ENCODE results near the gene SLC39A2.
"Not testable (repeated sequence)": the region's sequence is repeated elsewhere in the genome, so short reads cannot be mapped to it uniquely, and the experiment has no call there.

Gene SLC39A2

GRCh38 chr14:20970983-20971704 lies 27.9 kb upstream of the SLC39A2 start:
- H3K4me1 ChIP-seq = peaks cover 0 to 14% (median 9%) of the 10 kb centered on the region in 10 experiments; a peak in 12 of 20 replicates
- peak overlapping the region in 7 of 11 experiments; percentile 12 to 67 (median 25); a peak in 8 of 22 replicates for H3K27ac ChIP-seq
- H3K36me3 ChIP-seq = no peaks in the 10 kb centered on the region
- H3K9ac ChIP-seq = peak overlapping the region; percentile 51 to 80 (median 75); a peak in 21 of 22 replicates
- H3K4me3 ChIP-seq = peak overlapping the region; percentile 52 to 82 (median 68)
- no peaks in the 10 kb centered on the region for H4K20me1 ChIP-seq
- no peaks in the 10 kb centered on the region for H3K9me3 ChIP-seq (replicated peaks in 1 of 11)
- TF ChIP-seq Cebpa-rat (IDR thresholded peaks at IDR 0.05) = no peak
- H3K27me3 ChIP-seq = no peaks in the 10 kb centered on the region
- H3K4me2 ChIP-seq = peak overlapping the region; percentile 74 to 96 (median 92)

GRCh38 chr14:20971705-20972021 lies 27.4 kb upstream of the SLC39A2 start:
- Histone ChIP-seq H4K20me1 (no peaks in the 10 kb centered on the region), H3K9ac (peak overlapping the region in 9 of 11 experiments; percentile 51 to 80 (median 75); a peak in 12 of 22 replicates)

GRCh38 chr14:20973501-20973900 lies 25.6 kb upstream of the SLC39A2 start:
- H3K36me3 ChIP-seq = no peaks in the 10 kb centered on the region
- no peaks in the 10 kb centered on the region for H3K9me3 ChIP-seq (replicated peaks in 1 of 11)
- TF ChIP-seq Cebpa-rat (IDR thresholded peaks at IDR 0.05) = no peak
- H3K9ac ChIP-seq = no peak overlapping the region
- no peak overlapping the region for H3K4me3 ChIP-seq
- no peak overlapping the region for H3K4me2 ChIP-seq
- no peaks in the 10 kb centered on the region for H4K20me1 ChIP-seq
- H3K4me1 ChIP-seq = peaks cover 0 to 14% (median 9%) of the 10 kb centered on the region in 10 experiments; a peak in 12 of 20 replicates
- no peak overlapping the region for H3K27ac ChIP-seq
- H3K27me3 ChIP-seq = no peaks in the 10 kb centered on the region

More at GRCh38 chr14:20971705-20972021, 27.4 kb upstream of the SLC39A2 start:
- Histone ChIP-seq H3K4me2 (peak overlapping the region; percentile 74 to 96 (median 92)), H3K4me1 (peaks cover 0 to 14% (median 9%) of the 10 kb centered on the region in 10 experiments; a peak in 12 of 20 replicates), H3K4me3 (peak overlapping the region; percentile 52 to 82 (median 68); a peak in 17 of 20 replicates), H3K9me3 (replicated peaks in 1 of 11) (no peaks in the 10 kb centered on the region), H3K27ac (no peak overlapping the region), H3K27me3 (no peaks in the 10 kb centered on the region), H3K36me3 (no peaks in the 10 kb centered on the region)
- no peak for TF ChIP-seq Cebpa-rat (IDR thresholded peaks at IDR 0.05)

- no peaks in the 10 kb centered on the region for H3K36me3 ChIP-seq
- H3K27ac ChIP-seq = no peak overlapping the region
- no peaks in the 10 kb centered on the region for H3K27me3 ChIP-seq
- no peak overlapping the region for H3K9ac ChIP-seq
- TF ChIP-seq Cebpa-rat (IDR thresholded peaks at IDR 0.05) = no peak
- no peaks in the 10 kb centered on the region for H4K20me1 ChIP-seq
- H3K4me2 ChIP-seq = no peak overlapping the region
- peaks cover 0 to 14% (median 5%) of the 10 kb centered on the region in 10 experiments; a peak in 9 of 20 replicates for H3K4me1 ChIP-seq
- no peak overlapping the region for H3K4me3 ChIP-seq
- H3K9me3 ChIP-seq (replicated peaks in 1 of 11) = no peaks in the 10 kb centered on the region
These were observed 22.8 kb upstream of the SLC39A2 start for GRCh38 chr14:20976291-20976690.

- Histone ChIP-seq H3K4me1 (0 out of 20 replicates have a peak, but pooled peaks cover 0 to 8% (median 0%) of the 10 kb centered on the region in 10 experiments), H4K20me1 (no peaks in the 10 kb centered on the region), H3K9ac (no peak overlapping the region), H3K36me3 (no peaks in the 10 kb centered on the region), H3K27ac (no peak overlapping the region), H3K4me3 (no peak overlapping the region), H3K27me3 (no peaks in the 10 kb centered on the region), H3K9me3 (replicated peaks in 1 of 11) (no peaks in the 10 kb centered on the region), H3K4me2 (no peak overlapping the region)
- TF ChIP-seq Cebpa-rat (IDR thresholded peaks at IDR 0.05) = no peak
These were observed 20.4 kb upstream of the SLC39A2 start for GRCh38 chr14:20978687-20979086.

GRCh38 chr14:20980906-20981305 lies 18.2 kb upstream of the SLC39A2 start:
- H3K9me3 ChIP-seq (replicated peaks in 1 of 11) = no peaks in the 10 kb centered on the region

GRCh38 chr14:20982646-20983369 lies 16.3 kb upstream of the SLC39A2 start:
- H3K27me3 ChIP-seq = no peaks in the 10 kb centered on the region
- no peak overlapping the region for H3K4me2 ChIP-seq
- H4K20me1 ChIP-seq = no peaks in the 10 kb centered on the region
- TF ChIP-seq Cebpa-rat (IDR thresholded peaks at IDR 0.05) = no peak
- no peak overlapping the region for H3K4me3 ChIP-seq
- no peaks in the 10 kb centered on the region for H3K9me3 ChIP-seq (replicated peaks in 1 of 11)
- H3K36me3 ChIP-seq = no peaks in the 10 kb centered on the region
- no peak overlapping the region for H3K27ac ChIP-seq
- peaks cover 0 to 33% (median 10%) of the 10 kb centered on the region in 10 experiments; a peak in 10 of 20 replicates for H3K4me1 ChIP-seq
- H3K9ac ChIP-seq = no peak overlapping the region

More at GRCh38 chr14:20980906-20981305, 18.2 kb upstream of the SLC39A2 start:
- Histone ChIP-seq H3K27ac (no peak overlapping the region), H3K36me3 (no peaks in the 10 kb centered on the region), H3K4me1 (peaks cover 0 to 14% (median 5%) of the 10 kb centered on the region in 10 experiments; a peak in 10 of 20 replicates), H4K20me1 (no peaks in the 10 kb centered on the region), H3K4me3 (no peak overlapping the region), H3K4me2 (no peak overlapping the region), H3K27me3 (no peaks in the 10 kb centered on the region), H3K9ac (no peak overlapping the region)
- TF ChIP-seq Cebpa-rat (IDR thresholded peaks at IDR 0.05) = no peak

GRCh38 chr14:20985650-20986049 lies 13.4 kb upstream of the SLC39A2 start:
- not testable (repeated sequence) for H4K20me1 ChIP-seq; H3K27me3 ChIP-seq; H3K9ac ChIP-seq; H3K36me3 ChIP-seq; H3K9me3 ChIP-seq (replicated peaks in 1 of 11); H3K4me3 ChIP-seq
- Histone ChIP-seq H3K4me2 (peak overlapping the region in 6 of 11 experiments; percentile 9 to 94 (median 52); a peak in 11 of 22 replicates), H3K27ac (peak overlapping the region in 3 of 11 experiments; percentile 26 to 71 (median 67); a peak in 6 of 22 replicates), H3K4me1 (peaks cover 9 to 51% (median 22%) of the 10 kb centered on the region in 10 experiments)

- peaks cover 21 to 63% (median 34%) of the 10 kb centered on the region in 10 experiments for H3K4me1 ChIP-seq
- peak overlapping the region in 1 of 11 experiments; percentile 31; a peak in 1 of 22 replicates for H3K9ac ChIP-seq
- H3K9me3 ChIP-seq (replicated peaks in 1 of 11) = no peaks in the 10 kb centered on the region
- peak overlapping the region in 5 of 11 experiments; percentile 42 to 94 (median 60); a peak in 10 of 22 replicates for H3K4me2 ChIP-seq
- peaks cover under 1 to 8% (median 4%) of the 10 kb centered on the region in 11 experiments; a peak in 20 of 22 replicates for H3K36me3 ChIP-seq
- H4K20me1 ChIP-seq = peaks cover 0 to 14% (median 3%) of the 10 kb centered on the region in 11 experiments; a peak in 4 of 22 replicates
- no peak for TF ChIP-seq Cebpa-rat (IDR thresholded peaks at IDR 0.05)
- no peaks in the 10 kb centered on the region for H3K27me3 ChIP-seq
- peak overlapping the region in 4 of 11 experiments; percentile 26 to 71 (median 47); a peak in 7 of 22 replicates for H3K27ac ChIP-seq
- no peak overlapping the region for H3K4me3 ChIP-seq
These were observed 12.3 kb upstream of the SLC39A2 start for GRCh38 chr14:20986811-20987210.
